Right atrium auricular region (tissue), 2 donors: Measurements from ENCODE around the gene PLK3. TPM values are rescaled to one million over a fixed set of nuclear protein-coding genes. Genes with fewer than 3 reads are reported as not detected.
A peak's percentile ranks its signal among the peaks of the same experiment; 100 is the strongest.
"Not testable (repeated sequence)": the region's sequence is repeated elsewhere in the genome, so short reads cannot be mapped to it uniquely, and the experiment has no call there.

Experiments
- DNase-seq: peaks from one replicate; pipeline ENCODE4 v3.0.0-alpha.2; 2019; ENCODE audit warnings: low spot score
- H3K27ac ChIP-seq, 2 donors: fragments of 200-600 bp; sonication (generic); 1 replicate in 1 of 2; 2 replicates in 1 of 2; pipeline ENCODE4 v1.5.1; 2016 to 2019
- H3K27me3 ChIP-seq, 2 donors: fragments of 200-600 bp; sonication (generic); one replicate each; pipeline versions ENCODE4 v1.5.1 to v1.6.0; 2017 to 2019
- H3K36me3 ChIP-seq: fragments of 200-600 bp; sonication (generic); one replicate; pipeline ENCODE4 v1.5.1; 2016
- H3K4me1 ChIP-seq, 2 donors: fragments of 200-600 bp; sonication (generic); one replicate each; pipeline versions ENCODE4 v1.5.1 to v1.6.0; 2017 to 2019
- H3K4me3 ChIP-seq, 2 donors: fragments of 200-600 bp; sonication (generic); 1 replicate in 1 of 2; 2 replicates in 1 of 2; pipeline ENCODE4 v1.5.1; 2017 to 2019; ENCODE audit warnings: mild to moderate bottlenecking in 1 of 2, moderate library complexity in 1 of 2
- H3K9me3 ChIP-seq, 2 donors: fragments of 200-600 bp; sonication (generic); one replicate each; pipeline ENCODE4 v1.5.1; 2019
- total RNA-seq, 2 donors: library from RNA; depleted of rRNA; stranded (reverse); fragments of >200 nt; gene quantifications; one replicate each; pipeline ENCODE4 v1.1.0, GENCODE V29; 2016
- TF ChIP-seq, protein P1 (sequence below), 2 donors: fragments of 200-600 bp; sonication (generic); IDR thresholded peaks; one replicate each; pipeline ENCODE4 v1.5.1; 2019; ENCODE audit warnings: antibody characterized with exemption in 2 of 2

The PLK3 gene
- total RNA-seq, 2 donors from 2014 or later: 9.1 to 10.8 TPM

DNA sequence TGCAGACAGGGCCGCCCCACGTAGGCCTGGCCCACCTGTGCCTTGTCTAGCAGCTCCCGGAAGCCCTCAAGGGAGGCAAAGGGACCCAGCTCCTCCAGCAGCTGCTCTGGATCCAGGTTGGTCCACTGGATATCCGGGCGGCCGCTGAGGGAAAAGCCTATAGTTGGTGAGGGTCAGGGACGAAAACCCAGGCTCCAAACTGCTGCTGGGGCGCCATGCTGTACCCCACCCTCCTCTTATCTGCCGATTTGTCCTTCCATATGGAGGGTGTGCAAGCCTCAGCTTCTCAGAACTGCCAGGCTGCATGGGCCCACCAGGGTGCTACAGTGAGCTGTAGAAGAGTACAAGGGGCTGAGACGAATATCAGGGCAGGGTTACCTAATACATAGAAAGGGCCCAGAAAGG is 30.7 kb downstream of the PLK3 start:
- TF ChIP-seq, protein P1, sequence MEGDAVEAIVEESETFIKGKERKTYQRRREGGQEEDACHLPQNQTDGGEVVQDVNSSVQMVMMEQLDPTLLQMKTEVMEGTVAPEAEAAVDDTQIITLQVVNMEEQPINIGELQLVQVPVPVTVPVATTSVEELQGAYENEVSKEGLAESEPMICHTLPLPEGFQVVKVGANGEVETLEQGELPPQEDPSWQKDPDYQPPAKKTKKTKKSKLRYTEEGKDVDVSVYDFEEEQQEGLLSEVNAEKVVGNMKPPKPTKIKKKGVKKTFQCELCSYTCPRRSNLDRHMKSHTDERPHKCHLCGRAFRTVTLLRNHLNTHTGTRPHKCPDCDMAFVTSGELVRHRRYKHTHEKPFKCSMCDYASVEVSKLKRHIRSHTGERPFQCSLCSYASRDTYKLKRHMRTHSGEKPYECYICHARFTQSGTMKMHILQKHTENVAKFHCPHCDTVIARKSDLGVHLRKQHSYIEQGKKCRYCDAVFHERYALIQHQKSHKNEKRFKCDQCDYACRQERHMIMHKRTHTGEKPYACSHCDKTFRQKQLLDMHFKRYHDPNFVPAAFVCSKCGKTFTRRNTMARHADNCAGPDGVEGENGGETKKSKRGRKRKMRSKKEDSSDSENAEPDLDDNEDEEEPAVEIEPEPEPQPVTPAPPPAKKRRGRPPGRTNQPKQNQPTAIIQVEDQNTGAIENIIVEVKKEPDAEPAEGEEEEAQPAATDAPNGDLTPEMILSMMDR (IDR thresholded peaks at IDR 0.05): no peak
- peaks cover 0 to 4% of the 10 kb centered on the region in 2 donors for H3K4me1 ChIP-seq
- H3K27me3 ChIP-seq: no peaks in the 10 kb centered on the region
- DNase-seq: no peak
- H3K4me3 ChIP-seq: no peak overlapping the region
- H3K9me3 ChIP-seq: no peaks in the 10 kb centered on the region
- H3K36me3 ChIP-seq: no peaks in the 10 kb centered on the region
- H3K27ac ChIP-seq: no peak overlapping the region

DNA sequence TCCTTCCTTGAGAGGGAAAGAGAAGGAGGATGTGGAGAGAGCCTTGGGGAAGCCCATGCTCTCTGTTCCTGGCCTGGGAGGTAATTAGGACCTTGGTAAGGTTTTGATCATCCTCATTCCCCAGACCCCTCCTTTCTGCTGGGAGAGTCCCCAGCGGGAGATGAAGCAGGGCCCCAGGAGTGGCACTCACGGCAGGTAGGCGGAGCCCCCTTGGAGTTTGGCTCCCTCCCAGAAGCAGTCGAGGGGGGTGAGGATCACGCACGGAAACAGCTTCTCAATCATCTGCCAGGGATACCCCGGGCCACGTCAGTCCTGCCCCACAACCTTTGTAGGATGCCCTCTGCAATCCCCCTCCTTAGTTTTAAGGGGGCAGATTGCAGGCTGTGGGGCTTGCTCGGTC is 31.3 kb downstream of the PLK3 start:
- Histone ChIP-seq H3K4me3 (no peak overlapping the region), H3K4me1 (peaks cover 0 to 4% of the 10 kb centered on the region in 2 donors), H3K36me3 (no peaks in the 10 kb centered on the region), H3K27me3 (no peaks in the 10 kb centered on the region), H3K27ac (no peak overlapping the region), H3K9me3 (no peaks in the 10 kb centered on the region)
- DNase-seq: no peak
- TF ChIP-seq, protein P1 (IDR thresholded peaks at IDR 0.05): no peak

DNA sequence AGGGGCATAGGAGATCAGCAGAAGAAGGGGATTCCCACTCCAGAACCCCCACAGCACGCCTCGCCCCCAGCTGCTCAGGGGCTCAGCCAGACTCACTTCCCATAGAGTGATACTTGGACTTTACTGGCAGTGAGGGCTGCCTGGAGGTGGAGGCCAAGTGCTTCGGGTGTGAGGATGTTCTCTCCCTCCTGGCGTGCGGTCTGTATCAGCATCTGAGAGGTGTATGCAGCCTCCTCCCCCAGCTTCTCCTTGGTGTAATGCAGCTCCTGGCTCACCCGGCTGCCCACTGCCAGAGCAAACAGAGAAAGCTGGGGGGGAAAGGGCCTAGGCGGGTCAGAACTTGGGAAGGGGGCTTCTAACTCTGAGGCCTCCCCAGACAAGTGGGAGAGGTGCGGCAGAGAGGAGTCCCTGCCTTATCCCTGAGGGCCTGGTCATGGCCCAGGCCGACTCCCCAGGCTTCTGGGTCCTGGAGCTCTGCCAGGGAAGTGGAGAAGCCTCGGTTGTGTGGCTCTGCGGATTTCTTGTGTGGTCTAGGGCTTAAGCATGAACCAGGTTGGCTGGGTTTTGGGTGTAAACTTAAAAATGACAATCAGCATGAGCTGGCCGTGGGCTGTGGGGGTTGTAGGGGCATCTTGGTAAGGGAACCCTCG is 32.0 kb downstream of the PLK3 start:
- Histone ChIP-seq H3K4me1 (no peaks in the 10 kb centered on the region), H3K27me3 (no peaks in the 10 kb centered on the region), H3K36me3 (no peaks in the 10 kb centered on the region), H3K4me3 (no peak overlapping the region), H3K9me3 (no peaks in the 10 kb centered on the region), H3K27ac (no peak overlapping the region)
- no peak for DNase-seq
- TF ChIP-seq, protein P1 (IDR thresholded peaks at IDR 0.05): no peak

DNA sequence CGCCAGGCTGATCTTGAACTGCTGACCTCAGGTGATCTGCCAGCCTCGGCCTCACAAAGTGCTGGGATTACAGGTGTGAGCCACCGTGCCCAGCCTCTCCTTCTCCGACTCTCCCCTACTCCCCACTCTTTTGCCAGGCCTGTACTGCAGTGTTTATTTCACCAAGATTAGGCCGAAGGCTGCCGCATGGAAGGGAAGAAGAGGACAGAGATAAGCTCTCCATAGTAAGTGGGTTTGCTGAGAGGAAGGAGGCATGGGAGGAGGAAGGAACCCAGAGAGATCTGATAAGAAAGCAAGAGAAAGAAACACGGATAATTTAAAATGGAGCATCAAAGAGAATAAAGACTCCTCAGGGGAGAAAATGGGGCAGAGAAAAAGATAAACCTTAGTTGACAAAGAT is 34.2 kb downstream of the PLK3 start:
- DNase-seq: no peak
- TF ChIP-seq, protein P1 (IDR thresholded peaks at IDR 0.05): no peak
- Histone ChIP-seq H3K36me3 (no peaks in the 10 kb centered on the region), H3K9me3 (no peaks in the 10 kb centered on the region), H3K4me3 (no peak overlapping the region), H3K4me1 (no peaks in the 10 kb centered on the region), H3K27ac (no peak overlapping the region), H3K27me3 (no peaks in the 10 kb centered on the region)

DNA sequence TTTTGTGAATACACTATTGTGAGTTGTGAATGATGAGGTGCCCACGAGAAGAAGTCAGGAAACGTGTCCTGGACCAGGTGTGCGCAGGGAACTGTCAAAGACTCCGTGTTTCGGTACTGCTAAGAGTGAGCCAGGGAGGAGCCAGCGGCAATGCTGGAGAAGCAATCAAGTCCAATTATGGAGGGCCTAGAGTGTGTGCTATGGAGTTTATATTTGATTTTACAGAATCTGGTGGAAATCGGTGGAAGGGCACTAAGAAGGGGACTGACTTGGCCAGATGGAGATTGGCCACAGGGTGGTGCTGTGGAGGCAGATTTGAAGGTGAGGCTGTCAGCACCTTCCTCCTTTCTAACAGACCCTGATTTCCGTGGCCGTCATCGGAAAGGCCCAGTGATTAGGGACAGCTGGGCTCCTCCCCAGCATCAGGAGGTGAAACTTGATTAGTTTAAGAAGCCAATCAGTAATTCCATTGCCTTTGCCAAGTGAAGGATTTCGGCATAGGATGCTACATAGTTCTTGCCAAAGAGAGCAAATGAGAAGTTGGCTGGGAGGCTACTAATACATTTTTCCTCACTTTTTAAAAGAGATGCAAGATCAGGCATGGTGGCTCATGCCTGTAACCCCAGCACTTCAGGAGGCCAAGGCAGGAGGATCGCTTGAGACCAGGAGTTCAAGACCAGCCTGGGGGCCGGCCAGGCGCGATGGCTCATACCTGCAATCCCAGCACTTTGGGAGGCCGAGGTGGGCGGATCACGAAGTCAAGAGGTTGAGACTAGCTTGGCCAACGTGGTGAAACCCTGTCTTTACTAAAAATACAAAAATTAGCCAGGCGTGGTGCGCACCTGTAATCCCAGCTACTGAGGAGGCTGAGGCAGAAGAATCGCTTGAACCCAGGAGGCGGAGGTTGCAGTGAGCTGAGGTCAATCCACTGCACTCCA is 35.8 kb downstream of the PLK3 start:
- Histone ChIP-seq H3K4me3 (peak overlapping the region in 1 of 2 donors; percentile 9), H3K36me3 (no peaks in the 10 kb centered on the region), H3K9me3 (no peaks in the 10 kb centered on the region), H3K27ac (no peak overlapping the region), H3K4me1 (no peaks in the 10 kb centered on the region), H3K27me3 (no peaks in the 10 kb centered on the region)
- DNase-seq: peak; percentile 87
- TF ChIP-seq, protein P1 (IDR thresholded peaks at IDR 0.05): peak; percentile 76 to 88

DNA sequence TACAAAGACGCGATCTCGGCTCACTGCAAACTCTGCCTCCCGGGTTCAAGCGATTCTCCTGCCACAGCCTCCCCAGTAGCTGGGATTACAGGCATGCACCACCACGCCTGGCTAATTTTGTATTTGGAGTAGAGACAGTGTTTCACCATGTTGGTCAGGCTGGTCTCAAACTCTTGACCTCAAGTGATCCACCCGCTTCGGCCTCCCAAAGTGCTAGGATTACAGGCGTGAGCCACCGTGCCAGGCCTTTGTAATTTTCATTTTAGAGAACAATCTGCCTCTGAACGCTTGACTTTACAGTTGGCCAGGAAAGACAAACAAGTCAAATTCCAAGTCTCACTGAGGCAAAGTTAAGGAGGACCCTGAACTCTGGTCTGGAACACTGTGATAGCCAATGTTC is 38.1 kb downstream of the PLK3 start:
- not testable (repeated sequence) for H3K27ac ChIP-seq, H3K9me3 ChIP-seq, H3K4me1 ChIP-seq, H3K27me3 ChIP-seq, H3K4me3 ChIP-seq, DNase-seq, H3K36me3 ChIP-seq
